GM19239 (cell line): ENCODE measurements around the gene M1AP.

Experiments used
- DNase-seq: peaks from one replicate; pipeline ENCODE4 v3.0.0; 2011; ENCODE audit warnings: low spot score; ENCODE audit not compliant: insufficient read length
- FAIRE-seq: peaks from 2 replicates; lab custom pipeline; 2011; peaks lifted over from hg19 to GRCh38; lab: Jason Lieb, UNC

M1AP gene

GRCh38 chr2:74648009-74648443 is at the start of gene M1AP:
Gene M1AP (minus strand): TSS chr2:74648330. CDS start chr2:74640275, 8,055 bp downstream.
- FAIRE-seq (no peak), DNase-seq (no peak)

- FAIRE-seq, result no peak
- DNase-seq, result no peak
Measured at GRCh38 chr2:74696829-74697228, 48.7 kb upstream of the M1AP start.

- no peak for DNase-seq
- FAIRE-seq, result no peak
Measured at GRCh38 chr2:74695663-74696062, 47.5 kb upstream of the M1AP start.

GRCh38 chr2:74694281-74694680 is 46.2 kb upstream of the M1AP start:
- FAIRE-seq (no peak), DNase-seq (no peak)

- FAIRE-seq, result no peak
- no peak for DNase-seq
Measured at GRCh38 chr2:74693668-74694067, 45.5 kb upstream of the M1AP start.

- FAIRE-seq (no peak), DNase-seq (no peak)
Measured at GRCh38 chr2:74693213-74693612, 45.1 kb upstream of the M1AP start.

GRCh38 chr2:74691929-74692328 is 43.8 kb upstream of the M1AP start:
- FAIRE-seq (no peak), DNase-seq (no peak)

- peak; percentile 54 for DNase-seq
- peak; percentile 83 for FAIRE-seq
Measured at GRCh38 chr2:74690571-74690970, 42.4 kb upstream of the M1AP start.

- FAIRE-seq (no peak), DNase-seq (no peak)
Measured at GRCh38 chr2:74689671-74690070, 41.5 kb upstream of the M1AP start.

GRCh38 chr2:74688881-74689280 is 40.8 kb upstream of the M1AP start:
- no peak for FAIRE-seq
- no peak for DNase-seq

- DNase-seq (no peak), FAIRE-seq (no peak)
Measured at GRCh38 chr2:74685408-74685807, 37.3 kb upstream of the M1AP start.

GRCh38 chr2:74682501-74682900 is 34.4 kb upstream of the M1AP start:
- DNase-seq (no peak), FAIRE-seq (no peak)

- DNase-seq, result no peak
- no peak for FAIRE-seq
Measured at GRCh38 chr2:74679615-74680014, 31.5 kb upstream of the M1AP start.

GRCh38 chr2:74676331-74676730 is 28.2 kb upstream of the M1AP start:
- DNase-seq, result no peak
- no peak for FAIRE-seq

- DNase-seq (no peak), FAIRE-seq (no peak)
Measured at GRCh38 chr2:74675090-74675489, 27.0 kb upstream of the M1AP start.

GRCh38 chr2:74673826-74674528 is 25.8 kb upstream of the M1AP start:
- FAIRE-seq (no peak), DNase-seq (no peak)

GRCh38 chr2:74671479-74671878 is 23.3 kb upstream of the M1AP start:
- DNase-seq (no peak), FAIRE-seq (no peak)

GRCh38 chr2:74670263-74670662 is 22.1 kb upstream of the M1AP start:
- no peak for DNase-seq
- FAIRE-seq, result no peak

- DNase-seq (no peak), FAIRE-seq (no peak)
Measured at GRCh38 chr2:74668087-74668486, 20.0 kb upstream of the M1AP start.

- FAIRE-seq, result no peak
- DNase-seq, result no peak
Measured at GRCh38 chr2:74659462-74659861, 11.3 kb upstream of the M1AP start.

GRCh38 chr2:74658516-74658915 is 10.4 kb upstream of the M1AP start:
- DNase-seq, result no peak
- FAIRE-seq, result no peak

- FAIRE-seq (no peak), DNase-seq (no peak)
Measured at GRCh38 chr2:74655579-74655978, 7.4 kb upstream of the M1AP start.
